CD4-positive, alpha-beta T cell treated with Interleukin-17A for 1 hour (primary cell): Measurements from ENCODE around the gene CMTR1.
A peak's percentile ranks its signal among the peaks of the same experiment; 100 is the strongest.
"Not testable (repeated sequence)": the region's sequence is repeated elsewhere in the genome, so short reads cannot be mapped to it uniquely, and the experiment has no call there.

Experiments
- DNase-seq: peaks from one replicate; pipeline ENCODE4 v3.0.0-alpha.2; 2020

The CMTR1 gene

DNA sequence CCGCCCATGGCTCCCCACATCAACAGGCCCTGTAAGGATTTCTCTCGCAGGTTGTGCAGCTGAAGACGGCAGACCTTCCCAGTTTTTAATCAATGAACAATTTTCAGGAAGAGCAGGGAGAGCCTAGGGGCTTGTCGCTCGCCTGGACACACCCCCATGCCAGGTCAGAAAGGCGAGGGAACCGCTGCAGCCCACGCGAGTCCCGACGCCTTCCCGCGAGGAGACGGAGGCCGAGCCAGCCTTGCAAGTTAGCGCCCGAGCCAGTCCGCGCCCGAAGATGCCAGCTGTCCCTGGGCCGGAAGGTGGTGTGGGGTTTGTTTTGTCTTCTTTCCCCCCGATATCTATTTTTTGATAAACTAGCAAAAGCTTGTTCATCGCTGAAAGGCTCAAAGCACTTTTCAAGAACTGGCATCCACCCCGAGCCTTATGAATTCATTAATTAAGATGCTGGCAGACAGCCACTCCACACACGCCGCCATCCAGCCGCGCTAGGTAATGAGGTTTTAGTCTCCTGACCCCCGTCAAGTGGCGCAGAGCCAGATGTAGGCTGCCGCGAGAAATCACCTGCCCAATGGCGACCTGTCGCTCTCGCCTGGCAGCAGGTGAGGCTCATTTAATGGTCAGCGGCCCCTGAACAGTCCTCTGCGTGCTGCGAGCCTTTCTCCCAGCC is 60.1 kb downstream of the CMTR1 start:
- no peak for DNase-seq

DNA sequence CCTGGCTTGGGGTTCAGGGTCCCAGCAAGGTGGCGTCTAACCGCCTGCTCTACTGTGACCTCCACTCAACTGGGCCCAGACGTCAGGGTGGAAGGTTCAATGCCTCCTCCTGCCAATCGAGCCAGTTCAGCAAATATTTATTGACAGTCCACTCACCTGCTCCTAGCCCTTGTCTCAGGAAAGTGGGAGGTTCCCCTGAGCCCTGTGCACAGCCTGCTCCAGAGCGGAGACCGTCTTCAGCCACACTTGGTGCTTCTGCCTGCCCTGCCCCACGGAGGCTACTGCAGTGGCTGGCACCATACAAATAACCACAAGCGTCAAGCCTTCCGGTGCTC is 60.6 kb downstream of the CMTR1 start:
- no peak for DNase-seq

GRCh38 chr6:37495244-37495934 is 62.4 kb downstream of the CMTR1 start:
- DNase-seq = no peak

- no peak for DNase-seq
These were observed 64.2 kb downstream of the CMTR1 start for GRCh38 chr6:37496951-37497885.

GRCh38 chr6:37499433-37500293 is 66.6 kb downstream of the CMTR1 start, which contains the start of gene CCDC167:
CCDC167 (minus strand) TSS chr6:37499893; CDS start chr6:37499863, 30 bp downstream.
- DNase-seq = peak; percentile 98

- DNase-seq = no peak
These were observed 67.2 kb downstream of the CMTR1 start for GRCh38 chr6:37500294-37500608.

GRCh38 chr6:37500904-37501303 is 67.9 kb downstream of the CMTR1 start:
- DNase-seq = not testable (repeated sequence)

DNA sequence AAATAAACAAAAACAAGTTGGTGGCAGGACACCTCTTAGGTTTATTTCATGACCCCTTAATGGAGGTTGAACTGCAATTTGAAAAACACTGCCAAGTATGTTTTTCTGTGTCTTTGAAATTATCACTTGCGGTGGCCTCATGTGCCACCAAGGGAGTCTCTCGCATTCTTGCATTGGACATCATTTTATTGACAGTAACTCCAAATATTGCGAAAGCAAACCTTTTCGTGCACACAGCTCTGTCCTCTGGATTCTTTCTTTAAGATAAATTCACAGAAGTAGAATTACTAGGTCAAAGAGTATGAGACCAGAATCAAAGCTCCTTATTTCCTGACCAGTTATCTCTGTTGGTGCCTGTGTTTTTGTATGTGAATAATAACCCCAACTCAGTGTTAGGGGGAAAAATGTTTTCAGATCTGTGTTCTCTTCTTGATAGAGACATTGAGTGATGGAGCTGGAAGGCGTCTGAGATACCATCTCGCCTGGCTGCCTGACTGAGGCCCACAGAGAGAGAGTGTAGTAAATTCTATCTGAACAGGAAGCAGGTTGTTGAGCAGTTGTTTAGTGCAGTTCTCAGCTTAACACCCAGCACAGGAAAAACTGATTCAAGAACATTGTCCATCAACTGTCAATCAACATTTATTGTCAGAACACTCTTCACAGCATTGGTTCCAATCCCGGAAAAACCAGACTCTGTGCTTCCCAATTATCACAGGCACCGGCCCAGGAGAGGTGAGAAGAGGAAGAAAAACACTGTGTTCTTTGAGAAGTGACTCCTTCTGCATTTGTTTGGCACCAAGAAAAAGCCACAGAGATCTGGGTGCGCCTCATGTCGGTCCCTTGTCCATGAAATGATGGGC is 68.8 kb downstream of the CMTR1 start:
- peak; percentile 78 for DNase-seq

- DNase-seq = peak; percentile 93
These were observed 69.8 kb downstream of the CMTR1 start for GRCh38 chr6:37502703-37503291.

GRCh38 chr6:37503309-37503965 is 70.4 kb downstream of the CMTR1 start:
- no peak for DNase-seq

DNA sequence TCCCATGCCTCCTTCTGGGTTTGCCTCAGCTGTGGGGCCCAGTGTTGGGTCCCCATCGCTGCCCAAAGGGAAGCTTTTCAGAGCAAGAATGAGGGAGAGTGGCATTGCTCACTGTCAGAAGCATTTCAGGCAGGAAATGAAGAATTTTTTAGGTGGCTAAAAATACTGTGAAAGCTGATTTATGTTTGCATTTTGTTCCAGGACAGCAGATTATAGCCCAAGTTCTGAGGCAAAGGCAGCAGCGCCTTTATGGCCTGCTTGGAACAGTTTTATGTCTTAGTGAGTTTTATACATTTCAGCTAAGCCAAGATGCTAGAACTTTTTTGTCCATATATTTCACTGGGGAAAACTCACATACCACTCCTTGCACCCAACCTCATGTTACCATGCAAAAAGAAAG is 71.0 kb downstream of the CMTR1 start:
- no peak for DNase-seq

DNA sequence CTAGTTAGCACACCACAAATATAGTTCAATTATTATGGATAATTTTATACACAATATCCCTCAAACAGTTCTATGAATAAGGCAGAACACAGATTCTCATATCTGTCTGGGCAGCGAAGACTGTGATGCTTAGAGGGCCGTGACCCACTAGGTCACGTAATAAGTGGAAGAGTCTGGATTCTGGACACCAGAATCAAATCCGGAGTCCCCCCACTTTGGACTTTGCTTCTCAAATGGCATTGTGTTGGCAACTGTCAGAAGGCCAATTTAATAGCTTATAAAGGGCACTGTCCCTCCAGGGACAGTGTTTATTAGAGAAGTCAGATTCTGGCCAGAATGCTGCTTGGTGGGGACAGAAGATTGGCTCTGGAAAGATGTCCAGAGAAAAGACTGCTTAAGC is 73.5 kb downstream of the CMTR1 start:
- DNase-seq = no peak

- no peak for DNase-seq
These were observed 74.1 kb downstream of the CMTR1 start for GRCh38 chr6:37507077-37507476.

- peak; percentile 70 for DNase-seq
These were observed 74.8 kb downstream of the CMTR1 start for GRCh38 chr6:37507690-37508421.

DNA sequence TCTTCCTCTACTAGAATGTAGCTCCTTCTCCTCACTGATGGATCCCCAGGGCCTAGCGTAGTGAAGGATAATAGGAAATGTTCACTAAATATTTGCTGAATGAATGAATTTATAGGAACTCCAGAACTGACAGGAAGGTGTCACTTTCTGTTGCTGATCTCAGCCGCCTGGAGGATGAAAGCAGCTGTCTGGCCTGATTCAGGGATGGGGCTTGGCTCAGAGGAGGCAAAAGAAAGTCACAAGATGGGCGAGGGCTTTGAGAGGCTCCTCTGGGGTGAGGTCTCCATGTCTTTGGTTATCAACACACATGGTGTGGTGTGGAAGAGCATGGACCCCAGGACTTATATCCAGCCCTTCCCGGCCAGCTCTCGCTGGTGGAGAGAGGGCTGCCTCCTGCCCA is 78.2 kb downstream of the CMTR1 start:
- no peak for DNase-seq

GRCh38 chr6:37511910-37512399 is 78.9 kb downstream of the CMTR1 start:
- no peak for DNase-seq

DNA sequence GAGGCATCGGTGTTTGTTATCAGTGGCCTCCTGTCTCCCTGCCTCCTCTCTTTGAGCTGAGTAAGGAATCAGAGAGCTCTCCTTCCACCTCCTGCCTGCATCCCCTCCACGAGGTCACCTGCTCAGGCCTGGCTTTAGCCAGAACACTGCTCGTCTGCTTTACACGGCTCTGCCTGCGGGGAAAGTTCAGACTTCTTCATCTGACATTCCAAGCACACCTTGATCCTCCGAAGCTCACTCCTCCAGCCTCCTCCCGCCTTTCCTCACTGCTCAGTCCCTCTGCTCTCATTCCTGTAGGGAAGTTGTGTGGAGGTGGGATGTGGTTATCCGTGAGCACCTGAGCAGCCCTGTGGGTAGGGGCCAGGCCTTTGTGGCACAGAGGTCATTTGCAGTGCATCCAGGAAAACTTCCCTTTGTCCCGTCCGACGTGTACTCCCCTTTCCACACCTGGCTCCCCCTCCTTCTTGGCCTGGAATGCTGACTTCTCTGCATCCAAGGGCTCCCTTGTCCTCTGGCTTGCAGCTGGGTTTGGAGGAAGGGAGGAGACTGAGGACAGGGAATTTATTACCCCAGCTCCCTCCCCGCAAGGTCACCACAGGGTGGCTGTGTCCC is 79.5 kb downstream of the CMTR1 start:
- DNase-seq = no peak

DNA sequence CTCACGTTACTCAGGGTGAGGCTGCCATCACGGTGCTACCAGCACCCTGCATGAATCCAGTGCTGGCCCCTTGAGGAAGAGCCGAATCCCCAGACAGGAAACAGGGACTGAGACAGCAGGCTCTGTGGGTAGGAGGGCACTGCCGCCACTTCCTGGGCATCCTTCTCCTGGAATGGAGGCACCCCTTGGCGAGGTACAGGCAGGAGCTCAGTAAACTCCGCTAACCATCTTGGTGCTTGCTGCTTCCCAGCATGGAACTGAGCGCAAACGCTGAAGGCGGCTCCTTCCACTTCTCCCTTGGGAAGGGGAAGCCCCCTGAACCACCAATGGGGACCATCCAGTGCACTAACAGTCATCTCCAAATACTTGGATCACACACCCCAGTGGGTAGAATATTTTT is 80.1 kb downstream of the CMTR1 start:
- DNase-seq = no peak

GRCh38 chr6:37513576-37513975 is 80.6 kb downstream of the CMTR1 start:
- no peak for DNase-seq
